K562 (cell line): Measurements from ENCODE around the gene ACAT2. TPM values are rescaled to one million over a fixed set of nuclear protein-coding genes. Genes with fewer than 3 reads are reported as not detected.

ENCODE experiments used
- ARID4B ChIP-seq: sonication (generic); formaldehyde crosslinking; IDR thresholded peaks from 2 replicates; pipeline ENCODE4 v1.8.0; 2022; ENCODE audit warnings: mild to moderate bottlenecking, missing genetic modification reagents
- CBFB ChIP-seq: sonication (generic); formaldehyde crosslinking; IDR thresholded peaks from 2 replicates; pipeline ENCODE4 v1.4.0; 2020; ENCODE audit warnings: mild to moderate bottlenecking, missing genetic modification reagents
- CREB5 ChIP-seq: fragments of 250-450 bp; sonication (Bioruptor Pico); IDR thresholded peaks from 2 replicates; pipeline ENCODE4 v1.5.0; 2020; ENCODE audit warnings: mild to moderate bottlenecking
- GABPA ChIP-seq: fragments of 200-800 bp; sonication (Bioruptor generic); conservative IDR thresholded peaks from 2 replicates; pipeline ENCODE4 v1.6.1; 2016; ENCODE audit warnings: low read depth, missing genetic modification characterization, missing compliant biosample characterization
- RCOR1 ChIP-seq, 2 experiments: IDR thresholded peaks; 2 replicates each; pipeline ENCODE4 v1.6.1; 2012; ENCODE audit warnings: low read depth in 2 of 2, low read length in 2 of 2, borderline replicate concordance in 1 of 2, improper control_type of control experiment in 1 of 2
- SIN3B ChIP-seq: fragments of 450-650 bp; IDR thresholded peaks from 2 replicates; pipeline ENCODE4 v1.6.1; 2017; ENCODE audit warnings: low read depth, mild to moderate bottlenecking, moderate library complexity
- SMARCC2 ChIP-seq: fragments of 450-650 bp; IDR thresholded peaks from 2 replicates; pipeline ENCODE4 v1.6.1; 2017; ENCODE audit warnings: antibody characterized with exemption, moderate library complexity, mild to moderate bottlenecking, low read depth
- TEAD2 ChIP-seq: fragments of 450-650 bp; IDR thresholded peaks from 2 replicates; pipeline ENCODE4 v1.6.1; 2016; ENCODE audit warnings: missing genetic modification characterization, control low read depth, missing compliant biosample characterization
- TEAD4 ChIP-seq, 2 experiments: sonication (generic) in 1 of 2; formaldehyde crosslinking in 1 of 2; IDR thresholded peaks; 2 replicates each; pipeline versions ENCODE4 v1.6.1 to v1.8.0; 2012 to 2022; ENCODE audit warnings: borderline replicate concordance in 1 of 2, inconsistent platforms in 1 of 2, low read length in 1 of 2, mild to moderate bottlenecking in 1 of 2, missing genetic modification reagents in 1 of 2
- ZBTB49 ChIP-seq: sonication (generic); formaldehyde crosslinking; IDR thresholded peaks from 2 replicates; pipeline ENCODE4 v1.8.0; 2022; ENCODE audit warnings: missing genetic modification reagents, mild to moderate bottlenecking, borderline replicate concordance
- ZNF280B ChIP-seq: fragments of 250-450 bp; sonication (Bioruptor Pico); IDR thresholded peaks from 2 replicates; pipeline ENCODE4 v1.5.1; 2021; ENCODE audit warnings: mild to moderate bottlenecking
- ZNF436 ChIP-seq: fragments of 250-450, 450-650 bp; sonication (Bioruptor Pico); formaldehyde crosslinking; IDR thresholded peaks from 2 replicates; pipeline ENCODE4 v1.7.0; 2020; ENCODE audit warnings: mild to moderate bottlenecking
- polyA plus RNA-seq, 8 experiments: library from polyadenylated mRNA; depleted of rRNA in 4 of 8; stranded (reverse) in 5 of 8; unstranded in 3 of 8; fragments of >200 nt; fragmentation: Nextera tagmentation in 2 of 8; fragmentation: Illumina TruSeq in 1 of 8; extraction: Ambion mirVana in 2 of 8; extraction: Trizol in 1 of 8; gene quantifications; 2 replicates each; pipeline versions ENCODE4 v1.2.1 to v1.2.3, GENCODE V29; 2011 to 2014; ENCODE audit warnings: inconsistent platforms in 1 of 8, missing spikeins in 1 of 8
- total RNA-seq, 7 experiments: library from RNA; depleted of rRNA in 6 of 7; stranded (reverse); fragments of >200 nt in 6 of 7; fragmentation: Illumina TruSeq in 2 of 7; extraction: Trizol in 2 of 7; gene quantifications; 2 replicates each; pipeline versions ENCODE4 v1.2.1 to v1.2.3, GENCODE V29; 2011 to 2021; ENCODE audit warnings: low replicate concordance in 1 of 7
- TF ChIP-seq, protein P1 (sequence below): fragments of 450-650 bp; IDR thresholded peaks from 2 replicates; pipeline ENCODE4 v1.6.1; 2016; ENCODE audit warnings: borderline replicate concordance

ACAT2 gene
- total and polyA plus RNA-seq, 9 of the 15 experiments (the other 6 are each of a cell fraction or from before 2014, with no cell fraction given), result 63.0 to 309 (median 144) TPM

DNA sequence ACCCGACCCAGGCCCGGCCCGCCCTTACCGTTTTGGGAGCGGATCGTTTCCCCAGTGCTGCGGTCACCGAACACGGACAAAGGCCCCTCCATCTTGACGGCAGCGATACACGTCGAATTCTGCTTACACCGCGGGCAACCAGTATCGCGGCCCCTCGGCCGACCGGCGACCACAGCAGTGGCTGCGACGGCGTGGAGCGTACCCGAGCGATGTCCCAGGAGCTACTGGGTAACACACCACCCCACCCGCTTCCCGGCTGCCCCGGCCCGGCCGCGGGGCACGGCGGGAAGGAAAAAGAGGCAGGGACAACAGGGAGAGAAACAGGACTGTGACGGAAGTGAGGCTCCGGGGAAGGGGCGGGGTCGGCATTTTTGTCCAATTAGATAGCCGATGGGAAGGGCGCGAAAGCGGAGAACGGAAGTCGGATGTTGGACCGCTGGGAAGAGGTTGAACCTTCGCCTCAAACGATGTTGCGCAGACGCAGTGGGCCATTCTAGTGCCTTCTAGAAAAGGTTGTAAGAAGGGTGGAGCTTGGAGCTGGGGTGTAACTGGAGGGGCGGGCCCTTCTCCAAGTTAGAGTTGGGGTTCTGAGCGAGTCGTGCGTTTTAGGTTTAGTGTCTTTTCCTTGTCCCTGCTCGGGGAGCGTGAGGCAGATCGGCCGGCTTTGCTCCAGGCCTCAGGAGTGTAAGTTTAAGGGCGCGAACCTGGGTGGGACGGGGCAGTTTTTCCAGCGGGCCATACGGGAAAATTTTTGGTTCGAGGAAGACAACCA lies 27.7 kb downstream of the ACAT2 start, which contains the start of gene TCP1 (continued):
- TF ChIP-seq, protein P1, sequence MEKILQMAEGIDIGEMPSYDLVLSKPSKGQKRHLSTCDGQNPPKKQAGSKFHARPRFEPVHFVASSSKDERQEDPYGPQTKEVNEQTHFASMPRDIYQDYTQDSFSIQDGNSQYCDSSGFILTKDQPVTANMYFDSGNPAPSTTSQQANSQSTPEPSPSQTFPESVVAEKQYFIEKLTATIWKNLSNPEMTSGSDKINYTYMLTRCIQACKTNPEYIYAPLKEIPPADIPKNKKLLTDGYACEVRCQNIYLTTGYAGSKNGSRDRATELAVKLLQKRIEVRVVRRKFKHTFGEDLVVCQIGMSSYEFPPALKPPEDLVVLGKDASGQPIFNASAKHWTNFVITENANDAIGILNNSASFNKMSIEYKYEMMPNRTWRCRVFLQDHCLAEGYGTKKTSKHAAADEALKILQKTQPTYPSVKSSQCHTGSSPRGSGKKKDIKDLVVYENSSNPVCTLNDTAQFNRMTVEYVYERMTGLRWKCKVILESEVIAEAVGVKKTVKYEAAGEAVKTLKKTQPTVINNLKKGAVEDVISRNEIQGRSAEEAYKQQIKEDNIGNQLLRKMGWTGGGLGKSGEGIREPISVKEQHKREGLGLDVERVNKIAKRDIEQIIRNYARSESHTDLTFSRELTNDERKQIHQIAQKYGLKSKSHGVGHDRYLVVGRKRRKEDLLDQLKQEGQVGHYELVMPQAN, result peak; percentile 69; the same call in 1 of the 2 replicates
- no peak for TF ChIP-seq CBFB
- TF ChIP-seq CREB5 (CRISPR knock-in tag), result no peak
- TF ChIP-seq SIN3B, result peak; percentile 64; the same call in 1 of the 2 replicates
- TF ChIP-seq RCOR1 (IDR thresholded peaks at IDR 0.05; ENCODE audit: borderline replicate concordance in 1 of 2, low read depth in 2 of 2, low read length in 2 of 2), result peak in 1 of 2 experiments; percentile 69; a peak in 2 of 4 replicates
- TF ChIP-seq ARID4B (CRISPR knock-in tag), result peak; percentile 94
- TF ChIP-seq SMARCC2, result no peak
- no peak for TF ChIP-seq TEAD2
- 0 out of 2 replicates have a peak, but pooled peaks have one; percentile 55 for TF ChIP-seq ZNF436
- no peak; the same call in 1 of the 2 replicates for TF ChIP-seq TEAD4 (IDR thresholded peaks at IDR 0.05; ENCODE audit: low read length)
- peak; percentile 78; the same call in 1 of the 2 replicates for TF ChIP-seq TEAD4 (CRISPR knock-in tag; IDR thresholded peaks at IDR 0.05; ENCODE audit: borderline replicate concordance)
- no peak for TF ChIP-seq ZNF280B (CRISPR knock-in tag)
- peak; percentile 95 for TF ChIP-seq GABPA
- TF ChIP-seq ZBTB49, result no peak
